Keratinocyte (primary cell): ENCODE data around the gene SPAST. TPM values are rescaled to one million over a fixed set of nuclear protein-coding genes. Genes with fewer than 3 reads are reported as not detected.
"Not testable (repeated sequence)": the region's sequence is repeated elsewhere in the genome, so short reads cannot be mapped to it uniquely, and the experiment has no call there.

Experiments used
- DNase-seq: peaks from one replicate; pipeline ENCODE4 v3.0.0-alpha.2; 2011; ENCODE audit warnings: low read depth, missing footprints, low spot score
- FAIRE-seq: peaks from 2 replicates; lab custom pipeline; 2011; peaks lifted over from hg19 to GRCh38; lab: Jason Lieb, UNC
- H2AFZ ChIP-seq: 2 replicates; pipeline ENCODE4 v1.6.0; 2012; ENCODE audit warnings: low read length, control low read depth, inconsistent platforms; ENCODE audit not compliant: control insufficient read depth
- H3K27ac ChIP-seq: 2 replicates; pipeline ENCODE4 v1.5.1; 2011; ENCODE audit warnings: low read length; ENCODE audit not compliant: control insufficient read depth, insufficient read depth
- H3K27me3 ChIP-seq: 3 replicates; pipeline ENCODE4 v1.6.0; 2011; ENCODE audit warnings: low read length; ENCODE audit not compliant: control insufficient read depth, insufficient read depth; ENCODE audit errors: extremely low read depth
- H3K36me3 ChIP-seq, 2 experiments: 2 replicates in 1 of 2; 3 replicates in 1 of 2; pipeline ENCODE4 v1.5.1; 2011; ENCODE audit warnings: low read length in 2 of 2, mild to moderate bottlenecking in 1 of 2; ENCODE audit not compliant: control insufficient read depth in 2 of 2, insufficient read depth in 2 of 2; ENCODE audit errors: extremely low read depth in 1 of 2
- H3K4me1 ChIP-seq: 3 replicates; pipeline ENCODE4 v1.5.1; 2011; ENCODE audit warnings: low read length; ENCODE audit not compliant: control insufficient read depth, insufficient read depth; ENCODE audit errors: extremely low read depth
- H3K4me2 ChIP-seq: 3 replicates; pipeline ENCODE4 v1.6.0; 2011; ENCODE audit warnings: low read depth, low read length; ENCODE audit not compliant: control insufficient read depth, insufficient read depth; ENCODE audit errors: extremely low read depth
- H3K4me3 ChIP-seq, 3 experiments: fragments of 200-600 bp in 1 of 3; sonication (generic) in 1 of 3; 2 replicates in 2 of 3; 3 replicates in 1 of 3; pipeline ENCODE4 v1.5.1; 2011 to 2016; ENCODE audit warnings: low read length in 3 of 3, mild to moderate bottlenecking in 3 of 3, control low read depth in 2 of 3, inconsistent platforms in 1 of 3, low read depth in 1 of 3, mixed read lengths in 1 of 3, mixed run types in 1 of 3, moderate library complexity in 1 of 3; ENCODE audit not compliant: control insufficient read depth in 2 of 3, insufficient read depth in 2 of 3; ENCODE audit errors: extremely low read depth in 1 of 3
- H3K79me2 ChIP-seq: 2 replicates; pipeline ENCODE4 v1.6.0; 2012; ENCODE audit warnings: low read length; ENCODE audit not compliant: control insufficient read depth, insufficient read depth
- H3K9ac ChIP-seq: 3 replicates; pipeline ENCODE4 v1.6.0; 2011; ENCODE audit warnings: low read length; ENCODE audit not compliant: control insufficient read depth, insufficient read depth; ENCODE audit errors: extremely low read depth
- H3K9me1 ChIP-seq: 3 replicates; pipeline ENCODE4 v1.6.0; 2011; ENCODE audit warnings: low read length; ENCODE audit not compliant: control insufficient read depth, insufficient read depth; ENCODE audit errors: extremely low read depth
- H3K9me3 ChIP-seq: 2 replicates; pipeline ENCODE4 v1.5.1; 2012; ENCODE audit warnings: low read depth, low read length; ENCODE audit not compliant: control insufficient read depth
- H4K20me1 ChIP-seq: 3 replicates; pipeline ENCODE4 v1.6.0; 2011; ENCODE audit warnings: low read length; ENCODE audit not compliant: control insufficient read depth, insufficient read depth; ENCODE audit errors: extremely low read depth
- EZH2 ChIP-seq: IDR thresholded peaks from one replicate; pipeline ENCODE4 v1.6.1; 2012; ENCODE audit warnings: inconsistent platforms, mild to moderate bottlenecking, low read length, moderate library complexity
- dilution Hi-C: fragments of 300-500 bp; cut with MboI; formaldehyde crosslinking; loops from one replicate; pipeline ENCODE4 v1.7.0; 2020; ENCODE audit warnings: low sequenced_read_pairs; ENCODE audit not compliant: extremely low pct_ligation_motif_present
- polyA plus RNA-seq, 5 experiments: library from polyadenylated mRNA; depleted of rRNA in 3 of 5; stranded (reverse) in 3 of 5; stranded (forward) in 1 of 5; unstranded in 1 of 5; fragments of >200 nt; gene quantifications; 1 replicate in 1 of 5; 2 replicates in 3 of 5; 3 replicates in 1 of 5; pipeline versions ENCODE4 v1.2.1 to v1.2.3, GENCODE V29; 2011 to 2012; ENCODE audit warnings: missing spikeins in 2 of 5, low read depth in 1 of 5, low replicate concordance in 1 of 5
- TF ChIP-seq, protein P1 (sequence below), 3 experiments: IDR thresholded peaks in 1 of 3; conservative IDR thresholded peaks in 1 of 3; optimal IDR thresholded peaks in 1 of 3; 2 replicates in 2 of 3; 3 replicates in 1 of 3; pipeline versions ENCODE3 to v1.5.1; 2011; ENCODE audit warnings: low read length in 3 of 3, mild to moderate bottlenecking in 3 of 3, moderate library complexity in 2 of 3, control low read depth in 1 of 3, inconsistent platforms in 1 of 3; ENCODE audit not compliant: insufficient read depth in 2 of 3; ENCODE audit errors: extremely low read depth in 1 of 3

Gene SPAST
- polyA plus RNA-seq, 1 donor (not counting 4 experiments of a cell fraction or from before 2014, with no cell fraction given), result 9.5 TPM

DNA sequence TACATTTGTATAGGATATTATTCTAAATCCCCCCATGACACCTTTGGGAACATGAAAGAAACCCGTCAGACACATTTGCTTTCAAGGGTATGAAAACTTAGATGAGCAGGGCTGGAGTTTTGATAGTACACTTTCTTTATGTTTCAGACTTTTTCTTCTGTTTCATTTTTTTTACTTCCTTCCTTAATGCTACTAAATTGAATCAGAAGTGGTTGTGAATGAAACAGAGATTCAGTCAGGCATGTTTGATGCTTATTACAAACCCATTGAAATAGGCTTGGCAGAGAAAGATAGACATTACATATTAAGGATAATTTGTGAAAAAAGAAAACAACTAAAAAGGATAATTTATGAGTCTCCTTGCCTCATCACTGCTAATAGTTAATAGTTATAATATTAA lies 129.1 kb downstream of the SPAST start:
- H3K4me3 ChIP-seq, result no peak overlapping the region
- H4K20me1 ChIP-seq, result no peaks in the 10 kb centered on the region
- TF ChIP-seq, protein P1, sequence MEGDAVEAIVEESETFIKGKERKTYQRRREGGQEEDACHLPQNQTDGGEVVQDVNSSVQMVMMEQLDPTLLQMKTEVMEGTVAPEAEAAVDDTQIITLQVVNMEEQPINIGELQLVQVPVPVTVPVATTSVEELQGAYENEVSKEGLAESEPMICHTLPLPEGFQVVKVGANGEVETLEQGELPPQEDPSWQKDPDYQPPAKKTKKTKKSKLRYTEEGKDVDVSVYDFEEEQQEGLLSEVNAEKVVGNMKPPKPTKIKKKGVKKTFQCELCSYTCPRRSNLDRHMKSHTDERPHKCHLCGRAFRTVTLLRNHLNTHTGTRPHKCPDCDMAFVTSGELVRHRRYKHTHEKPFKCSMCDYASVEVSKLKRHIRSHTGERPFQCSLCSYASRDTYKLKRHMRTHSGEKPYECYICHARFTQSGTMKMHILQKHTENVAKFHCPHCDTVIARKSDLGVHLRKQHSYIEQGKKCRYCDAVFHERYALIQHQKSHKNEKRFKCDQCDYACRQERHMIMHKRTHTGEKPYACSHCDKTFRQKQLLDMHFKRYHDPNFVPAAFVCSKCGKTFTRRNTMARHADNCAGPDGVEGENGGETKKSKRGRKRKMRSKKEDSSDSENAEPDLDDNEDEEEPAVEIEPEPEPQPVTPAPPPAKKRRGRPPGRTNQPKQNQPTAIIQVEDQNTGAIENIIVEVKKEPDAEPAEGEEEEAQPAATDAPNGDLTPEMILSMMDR (optimal IDR thresholded peaks at IDR 0.05 in 1 of 3, IDR thresholded peaks at IDR 0.05 in 1 of 3, conservative IDR thresholded peaks at IDR 0.05 in 1 of 3; ENCODE audit: extremely low read depth in 1 of 3, insufficient read depth in 2 of 3, low read length in 3 of 3), result no peak
- no peak for TF ChIP-seq EZH2
- no peaks in the 10 kb centered on the region for H3K9me1 ChIP-seq
- H3K9me3 ChIP-seq, result no peaks in the 10 kb centered on the region
- no peaks in the 10 kb centered on the region for H3K27me3 ChIP-seq
- H3K27ac ChIP-seq, result no peak overlapping the region
- no peaks in the 10 kb centered on the region for H3K79me2 ChIP-seq
- peaks cover 12% of the 10 kb centered on the region for H3K4me1 ChIP-seq
- H3K36me3 ChIP-seq, result peaks cover 0 to 3% of the 10 kb centered on the region in 2 experiments
- no peak overlapping the region for H3K4me2 ChIP-seq
- DNase-seq (no peak), FAIRE-seq (no peak)
- dilution Hi-C loops, result no loop called here
- no peak overlapping the region for H3K9ac ChIP-seq
- no peak overlapping the region for H2AFZ ChIP-seq

DNA sequence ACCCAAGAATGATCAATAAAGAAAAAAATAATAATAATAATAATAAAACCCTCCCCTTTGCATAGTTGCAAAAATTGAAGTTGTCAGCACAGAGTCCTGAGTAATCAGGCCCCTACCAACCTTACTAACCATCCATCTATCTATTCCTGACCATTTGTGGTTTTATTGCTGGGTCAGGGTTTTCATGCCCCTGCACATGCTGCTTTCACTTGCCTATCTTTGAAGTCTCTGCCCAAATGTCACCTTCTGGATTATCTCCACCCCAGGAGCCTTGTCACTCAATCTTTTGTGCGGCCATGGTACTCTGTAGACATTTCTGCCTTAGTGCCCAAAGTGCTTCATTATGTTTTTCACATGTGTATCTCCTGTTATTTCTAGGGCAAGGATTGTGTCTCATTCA lies 137.5 kb downstream of the SPAST start:
- TF ChIP-seq EZH2, result no peak
- TF ChIP-seq, protein P1 (optimal IDR thresholded peaks at IDR 0.05 in 1 of 3, IDR thresholded peaks at IDR 0.05 in 1 of 3, conservative IDR thresholded peaks at IDR 0.05 in 1 of 3; ENCODE audit: extremely low read depth in 1 of 3, insufficient read depth in 2 of 3, low read length in 3 of 3), result no peak
- Histone ChIP-seq H3K36me3 (peaks cover 3 to 7% of the 10 kb centered on the region in 2 experiments), H3K4me2 (no peak overlapping the region), H3K4me1 (no peaks in the 10 kb centered on the region), H3K4me3 (no peak overlapping the region), H3K9me3 (no peaks in the 10 kb centered on the region), H3K27ac (no peak overlapping the region), H3K79me2 (no peaks in the 10 kb centered on the region), H3K27me3 (no peaks in the 10 kb centered on the region), H2AFZ (no peak overlapping the region), H4K20me1 (no peaks in the 10 kb centered on the region), H3K9ac (no peak overlapping the region), H3K9me1 (no peaks in the 10 kb centered on the region)
- FAIRE-seq (no peak), DNase-seq (no peak)
- dilution Hi-C loops, result no loop called here

DNA sequence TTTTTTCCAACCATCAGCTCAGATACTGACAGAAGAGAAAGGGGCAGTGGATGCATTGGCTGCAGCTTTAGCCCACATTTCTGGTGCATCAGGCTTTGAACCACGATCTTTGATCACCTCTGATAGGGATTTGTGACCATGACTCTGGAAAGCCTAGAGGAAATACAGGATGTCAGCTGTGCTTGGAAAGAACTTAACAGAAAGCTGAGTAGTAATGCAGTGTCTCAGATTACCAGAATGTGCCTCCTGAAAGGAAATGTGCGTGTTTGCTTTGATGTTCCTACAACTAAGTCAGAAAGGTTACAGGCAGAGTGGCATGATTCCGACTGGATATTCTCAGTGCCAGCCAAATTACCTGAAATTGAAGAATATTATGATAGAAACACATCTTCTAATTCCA lies 140.1 kb downstream of the SPAST start:
- H3K27ac ChIP-seq, H3K4me3 ChIP-seq, H4K20me1 ChIP-seq, H3K4me1 ChIP-seq, DNase-seq, H3K79me2 ChIP-seq, H3K27me3 ChIP-seq, H3K4me2 ChIP-seq, H3K9me1 ChIP-seq, dilution Hi-C loops, H3K9ac ChIP-seq, FAIRE-seq, H3K9me3 ChIP-seq, H2AFZ ChIP-seq, H3K36me3 ChIP-seq: not testable (repeated sequence)
